NCI-H2227 (cell line): Measurements from ENCODE around the gene WHRN.
A peak's percentile ranks its signal among the peaks of the same experiment; 100 is the strongest.

Experiments
- DNase-seq: peaks from one replicate; lab custom pipeline; 2025; ENCODE audit not compliant: unreplicated experiment; lab: John Stamatoyannopoulos, UW

WHRN gene

GRCh38 chr9:114425126-114425525 lies 80.1 kb downstream of the WHRN start:
- no peak for DNase-seq

DNA sequence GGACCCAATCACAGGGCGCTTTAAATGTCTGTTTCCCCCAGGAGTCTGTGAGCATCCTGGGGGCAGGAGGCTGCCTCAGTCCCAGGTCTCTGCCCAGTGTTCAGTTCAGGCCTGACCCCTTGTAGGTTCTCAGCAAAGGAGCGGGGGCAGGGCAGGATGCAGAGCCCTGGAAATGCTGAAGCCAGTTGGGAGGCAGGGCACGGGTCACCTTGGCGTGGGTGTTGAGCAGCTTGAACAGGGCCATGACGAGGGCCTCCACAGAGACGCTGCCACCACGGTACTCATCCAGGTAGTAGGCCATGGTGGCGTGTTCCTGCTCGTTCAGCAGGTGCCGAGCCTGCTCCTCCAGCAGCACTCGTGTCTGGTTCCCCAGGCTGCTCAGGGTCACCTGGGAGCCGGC lies 81.1 kb downstream of the WHRN start:
- DNase-seq = no peak

DNA sequence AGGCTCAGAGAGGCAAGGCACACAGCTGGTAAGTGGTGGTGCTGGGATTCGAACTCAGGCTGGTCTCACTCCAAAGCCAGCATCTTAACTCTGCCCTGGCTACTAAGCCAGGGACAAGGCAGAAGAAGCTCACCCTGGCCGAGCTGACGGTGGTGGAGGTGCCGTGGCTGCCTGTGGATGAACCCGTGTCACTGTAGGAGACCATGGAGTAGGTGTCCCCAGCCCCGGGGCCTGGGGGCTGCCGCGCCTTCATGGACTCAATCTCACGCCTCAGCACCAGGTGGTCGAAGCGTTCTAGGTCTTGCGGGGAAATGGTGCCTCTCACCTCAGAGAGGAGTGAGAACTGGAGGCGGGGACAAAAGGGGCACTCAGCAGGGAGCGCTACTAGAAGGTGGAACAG lies 82.1 kb downstream of the WHRN start:
- DNase-seq = no peak

GRCh38 chr9:114421147-114421546 lies 84.1 kb downstream of the WHRN start:
- no peak for DNase-seq

DNA sequence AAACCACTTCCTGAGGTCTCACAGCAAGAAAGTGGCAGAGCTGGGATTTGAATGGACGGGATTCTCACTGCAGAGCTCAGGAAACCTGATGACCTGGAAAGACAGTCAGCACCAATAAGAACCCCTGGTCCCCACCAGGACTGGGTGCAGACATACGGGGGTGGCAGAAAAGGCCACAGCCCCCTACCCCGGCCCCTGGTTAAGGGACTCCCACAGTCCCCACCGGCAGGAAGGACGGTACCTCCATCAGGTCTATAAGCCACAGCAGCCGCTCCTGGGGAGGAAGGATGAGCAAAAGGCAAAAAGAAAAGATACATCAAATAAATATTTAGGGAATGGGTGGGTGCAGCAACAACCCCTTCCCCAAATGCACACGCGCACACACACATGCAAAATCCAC lies 85.5 kb downstream of the WHRN start:
- no peak for DNase-seq

DNA sequence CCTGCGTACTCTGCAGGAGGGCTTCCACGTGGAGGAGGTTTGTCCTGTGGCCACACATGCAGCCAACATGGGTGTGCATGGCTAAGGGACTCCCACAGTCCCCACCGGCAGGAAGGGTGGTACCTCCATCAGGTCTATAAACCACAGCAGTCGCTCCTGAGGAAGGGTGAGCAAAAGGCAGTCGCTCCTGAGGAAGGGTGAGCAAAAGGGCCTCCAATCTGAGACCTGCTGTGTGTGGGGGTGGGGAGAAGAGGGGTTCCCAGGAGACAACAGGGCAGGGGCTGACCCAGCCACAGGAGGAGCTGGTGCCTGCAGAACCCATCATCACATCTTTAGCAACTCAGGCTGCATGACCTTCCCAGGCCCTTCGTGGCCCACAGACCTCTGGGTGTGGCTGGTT lies 87.2 kb downstream of the WHRN start:
- DNase-seq = no peak

DNA sequence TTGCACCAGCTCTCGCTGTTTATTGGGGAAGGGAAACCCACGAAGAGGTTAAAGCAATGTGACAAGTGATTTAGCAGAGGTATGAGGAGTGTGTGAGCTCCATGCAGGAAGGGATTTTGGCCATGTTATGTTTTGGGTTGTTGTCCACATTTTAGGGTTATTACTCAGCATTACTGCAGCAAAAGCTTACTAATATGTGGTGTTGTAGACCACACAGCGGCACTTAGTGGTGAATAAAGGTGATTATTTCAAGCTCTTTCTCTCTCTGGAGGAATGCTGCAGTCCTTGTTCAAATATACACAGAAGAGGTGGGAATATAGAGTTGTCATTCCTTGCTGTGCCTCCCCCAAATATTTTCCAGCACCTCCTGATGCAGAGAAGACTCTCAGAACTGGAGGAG lies 87.8 kb downstream of the WHRN start:
- no peak for DNase-seq

DNA sequence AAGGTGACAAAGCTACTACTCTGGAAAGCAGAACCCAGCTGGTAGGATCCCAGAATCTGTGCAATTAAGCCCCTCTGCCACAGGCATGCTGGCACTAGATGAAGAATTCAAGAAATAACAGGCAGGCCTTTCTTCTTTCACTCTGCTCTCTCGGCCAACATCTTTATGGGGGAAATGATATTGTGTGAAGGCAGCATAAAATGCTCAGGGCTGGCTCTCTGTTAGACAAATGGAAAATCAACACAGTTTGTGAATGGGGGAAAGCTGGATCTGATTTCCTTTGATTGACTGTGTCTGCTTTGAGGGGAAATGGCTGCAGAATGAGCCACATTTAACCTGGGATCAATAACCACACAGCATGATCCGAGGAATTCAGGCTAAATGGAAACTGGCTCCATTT lies 88.4 kb downstream of the WHRN start:
- DNase-seq = no peak

DNA sequence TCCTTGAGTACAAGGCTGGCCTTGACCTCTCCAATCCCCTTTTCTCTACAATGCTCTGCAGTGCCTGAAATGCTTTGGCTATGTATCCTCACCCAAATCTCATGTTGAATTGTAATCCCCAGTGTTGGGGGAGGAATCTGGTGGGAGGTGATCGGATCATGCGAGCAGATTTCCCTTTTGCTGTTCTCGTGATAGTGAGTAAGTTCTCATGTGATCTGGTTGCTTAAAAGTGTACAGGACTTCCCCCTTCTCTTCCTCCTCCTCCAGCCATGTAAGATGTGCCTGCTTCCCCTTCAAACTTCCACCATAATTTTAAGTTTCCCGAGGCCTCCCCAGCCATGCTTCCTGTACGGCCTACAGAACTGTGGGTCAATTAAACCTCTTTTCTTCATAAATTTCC lies 89.0 kb downstream of the WHRN start:
- DNase-seq = no peak

GRCh38 chr9:114414346-114414745 lies 90.9 kb downstream of the WHRN start:
- DNase-seq = no peak

GRCh38 chr9:114413861-114414301 lies 91.4 kb downstream of the WHRN start:
- DNase-seq = peak; percentile 26

- no peak for DNase-seq
These were observed 93.1 kb downstream of the WHRN start for GRCh38 chr9:114412048-114412683.

- no peak for DNase-seq
These were observed 93.8 kb downstream of the WHRN start for GRCh38 chr9:114411452-114411851.

DNA sequence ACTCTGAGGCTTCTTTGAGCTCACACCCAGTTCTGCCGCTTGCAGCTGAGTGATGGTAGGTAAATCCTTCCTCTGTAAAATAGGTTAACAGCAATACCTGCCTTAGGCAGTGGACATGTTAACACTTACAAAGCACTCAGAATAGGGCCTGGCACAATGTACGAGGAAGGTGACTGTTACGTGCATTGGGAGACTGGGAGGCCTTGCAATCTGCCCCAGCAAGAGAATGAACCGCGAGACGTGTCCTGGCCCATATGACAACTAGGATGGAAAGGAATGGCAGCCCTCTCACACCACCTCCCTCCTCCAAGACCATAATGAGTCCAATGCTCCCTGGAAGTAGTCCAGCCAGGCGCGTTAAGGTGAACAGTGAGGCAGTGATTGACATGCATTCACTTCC lies 94.4 kb downstream of the WHRN start:
- no peak for DNase-seq

DNA sequence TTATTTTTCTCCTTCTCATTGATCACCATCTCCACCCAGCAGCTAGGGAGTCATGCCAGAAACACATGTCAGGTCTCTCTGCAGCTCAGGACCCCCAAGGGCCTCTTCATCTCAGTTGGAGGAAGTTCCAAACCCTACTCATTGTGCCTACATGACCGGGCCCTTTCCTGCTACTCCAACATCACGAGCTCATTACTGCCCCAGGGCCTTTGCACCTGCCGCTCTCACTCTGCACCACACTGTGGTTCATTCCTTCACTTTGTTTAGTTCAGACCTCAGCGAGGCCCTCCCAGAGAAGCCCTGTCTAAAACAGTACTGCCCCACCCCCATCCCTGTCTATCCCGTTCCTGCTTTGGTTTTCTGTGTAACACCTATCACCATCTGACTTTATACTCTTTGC lies 95.4 kb downstream of the WHRN start:
- no peak for DNase-seq

- DNase-seq = no peak
These were observed 96.0 kb downstream of the WHRN start for GRCh38 chr9:114409103-114409780.

GRCh38 chr9:114408645-114409044 lies 96.6 kb downstream of the WHRN start:
- no peak for DNase-seq

DNA sequence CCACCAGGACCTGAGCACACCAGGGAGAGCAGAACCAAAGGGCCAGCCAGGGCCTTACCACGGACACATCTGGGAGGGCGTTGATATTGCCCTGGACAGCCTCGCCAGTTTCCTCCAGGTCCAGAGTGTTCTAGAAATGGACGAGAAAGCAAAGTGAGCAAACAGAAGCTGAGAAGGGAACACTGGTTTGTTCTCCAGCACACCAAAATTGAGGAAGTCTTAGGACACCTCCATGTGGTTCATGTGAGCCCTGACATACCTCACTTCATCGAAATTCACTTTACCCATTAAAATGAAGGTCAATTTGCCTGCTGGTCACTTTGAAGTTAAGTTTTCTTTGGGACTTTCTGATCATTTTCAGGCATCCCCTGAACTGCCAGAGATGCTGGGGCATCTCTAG lies 97.4 kb downstream of the WHRN start:
- no peak for DNase-seq

DNA sequence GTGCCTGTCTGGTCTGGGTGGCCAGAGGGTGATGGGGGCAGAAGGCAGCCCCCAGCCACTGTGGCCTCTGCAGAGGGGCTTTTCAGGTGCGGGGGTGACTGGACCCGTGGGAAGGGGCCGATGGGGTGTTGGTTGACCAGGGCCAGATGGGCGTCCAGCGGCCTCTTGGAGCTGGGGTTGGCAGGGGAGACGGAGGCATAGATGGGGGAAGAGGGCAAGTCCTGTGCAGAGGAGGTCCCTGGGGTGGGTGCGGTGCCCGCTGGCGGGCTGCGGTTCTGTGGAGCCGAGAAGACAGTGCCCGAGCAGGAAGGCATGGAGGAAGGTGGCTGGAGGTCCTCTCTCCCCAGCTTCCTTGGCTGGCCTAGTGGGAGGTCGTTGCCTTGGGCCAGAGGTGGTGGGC lies 98.8 kb downstream of the WHRN start:
- DNase-seq = no peak

DNA sequence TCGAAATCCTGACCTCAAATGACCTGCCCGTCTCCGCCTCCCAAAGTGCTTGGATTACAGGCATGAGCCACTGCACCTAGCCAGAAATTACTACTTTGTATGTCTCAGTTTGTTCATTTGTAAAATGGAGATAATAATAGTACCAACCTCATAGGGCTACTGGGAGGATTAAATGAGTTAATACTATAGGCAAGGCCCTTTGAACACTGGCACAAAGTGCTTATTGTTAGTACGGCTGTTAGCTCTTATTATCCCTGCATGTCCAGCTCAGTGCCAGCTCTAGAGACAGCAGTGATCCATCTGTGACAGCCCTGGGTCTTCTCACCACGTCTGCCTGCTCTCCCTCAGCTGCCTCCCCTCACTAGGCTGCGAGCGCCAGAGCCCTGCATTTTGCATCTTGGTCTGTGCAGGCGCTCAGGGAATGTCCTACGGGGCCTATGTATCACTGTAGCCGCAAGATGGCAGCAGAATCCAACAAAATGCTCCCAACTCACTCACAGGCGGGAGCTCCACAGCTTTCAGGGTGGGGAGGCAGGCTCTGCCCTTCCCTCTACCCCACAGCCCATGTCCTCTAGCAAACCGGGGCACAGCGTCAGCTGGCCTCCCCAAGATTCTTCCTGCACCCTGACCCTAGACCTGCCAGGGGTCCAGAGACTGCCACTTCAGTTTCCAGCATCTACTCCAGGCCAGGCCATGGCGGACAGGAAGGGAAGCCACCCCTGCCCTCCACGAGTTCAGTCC lies 99.8 kb downstream of the WHRN start:
- peak; percentile 83 for DNase-seq

- no peak for DNase-seq
These were observed 100.7 kb downstream of the WHRN start for GRCh38 chr9:114404531-114404930.

DNA sequence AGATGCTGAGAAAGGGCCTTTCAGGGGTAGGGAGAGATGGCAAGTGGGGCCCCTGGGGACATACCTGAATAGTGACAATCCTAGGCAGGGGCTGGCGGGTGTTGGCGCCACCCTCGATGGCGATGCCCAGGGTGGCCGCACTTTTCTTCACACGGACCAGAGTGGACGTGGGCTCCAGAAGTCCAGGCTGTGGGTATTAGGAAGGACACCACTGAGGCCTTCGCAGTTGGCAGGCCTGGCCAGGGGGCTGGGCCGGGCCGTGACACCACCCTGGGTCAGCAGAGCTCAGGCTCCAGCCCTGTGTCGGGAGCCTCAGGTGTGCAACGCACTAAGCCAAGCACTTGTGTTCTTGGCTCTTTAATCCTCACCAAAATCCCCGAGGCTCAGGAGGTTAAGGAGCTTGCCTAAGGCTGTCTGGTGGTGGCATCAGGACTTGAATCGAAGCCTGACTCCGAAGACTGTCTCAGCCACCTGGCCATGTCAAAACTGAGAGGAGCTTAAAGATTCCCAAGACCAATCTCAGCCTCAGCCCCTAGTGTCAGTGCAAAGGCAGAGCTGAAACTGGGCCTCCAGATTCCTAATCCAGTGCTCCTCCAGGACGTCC lies 102.0 kb downstream of the WHRN start:
- DNase-seq = no peak
